DOHH2 (cell line): ENCODE data around the gene GRIN2D.
A peak's percentile ranks its signal among the peaks of the same experiment; 100 is the strongest.

ENCODE experiments used
- H3F3A ChIP-seq: fragments of 200-600 bp; sonication (generic), shearing (Covaris generic); 2 replicates; pipeline ENCODE4 v1.6.0; 2016; ENCODE audit warnings: antibody characterized with exemption, mild to moderate bottlenecking; ENCODE audit not compliant: control insufficient read depth, insufficient read depth
- H3K27ac ChIP-seq: fragments of 200-600 bp; sonication (generic); 2 replicates; pipeline ENCODE4 v1.5.1; 2014; ENCODE audit warnings: low read depth, mild to moderate bottlenecking, low read length, moderate library complexity
- H3K27me3 ChIP-seq: fragments of 200-600 bp; sonication (generic); 2 replicates; pipeline ENCODE4 v1.6.1; 2014; ENCODE audit warnings: mild to moderate bottlenecking, low read length, mixed read lengths; ENCODE audit not compliant: control insufficient read depth
- H3K36me3 ChIP-seq: fragments of 200-600 bp; sonication (generic); 2 replicates; pipeline ENCODE4 v1.6.1; 2014; ENCODE audit warnings: mild to moderate bottlenecking, low read length, moderate library complexity, mixed read lengths; ENCODE audit not compliant: control insufficient read depth
- H3K4me1 ChIP-seq: fragments of 200-600 bp; sonication (generic); 2 replicates; pipeline ENCODE4 v1.6.1; 2014; ENCODE audit warnings: mild to moderate bottlenecking, low read length, mixed read lengths; ENCODE audit not compliant: control insufficient read depth
- H3K4me2 ChIP-seq: fragments of 200-600 bp; sonication (generic); 2 replicates; pipeline ENCODE4 v1.6.0; 2014; ENCODE audit warnings: mild to moderate bottlenecking, low read length, moderate library complexity
- H3K4me3 ChIP-seq: fragments of 200-600 bp; sonication (generic); 2 replicates; pipeline ENCODE4 v1.5.1; 2014; ENCODE audit warnings: mild to moderate bottlenecking, low read length, mixed read lengths
- H3K79me2 ChIP-seq: fragments of 200-600 bp; sonication (generic); 2 replicates; pipeline ENCODE4 v1.6.1; 2014; ENCODE audit warnings: mild to moderate bottlenecking, low read length, mixed read lengths; ENCODE audit not compliant: control insufficient read depth
- H3K9me2 ChIP-seq: fragments of 200-600 bp; sonication (generic); replicated peaks from 2 replicates; pipeline ENCODE4 v1.6.1; 2014; ENCODE audit warnings: mild to moderate bottlenecking, low read length, mixed read lengths; ENCODE audit not compliant: control insufficient read depth
- H3K9me3 ChIP-seq: fragments of 200-600 bp; sonication (generic); 2 replicates; pipeline ENCODE4 v1.6.1; 2014; ENCODE audit warnings: antibody characterized with exemption, low read length, mixed read lengths; ENCODE audit not compliant: control insufficient read depth, insufficient read depth
- H4K20me1 ChIP-seq: fragments of 200-600 bp; sonication (generic); 2 replicates; pipeline ENCODE4 v1.6.0; 2014; ENCODE audit warnings: low read depth, mild to moderate bottlenecking, antibody characterized with exemption, low read length, moderate library complexity; ENCODE audit not compliant: control insufficient read depth, insufficient read depth
- CTCF ChIP-seq: fragments of 200-600 bp; sonication (generic); IDR thresholded peaks from one replicate; pipeline ENCODE4 v1.5.1; 2014; ENCODE audit warnings: antibody characterized with exemption, mild to moderate bottlenecking, low read depth, low read length; ENCODE audit not compliant: poor library complexity, severe bottlenecking
- EZH2phosphoT487 ChIP-seq: fragments of 200-600 bp; sonication (generic); IDR thresholded peaks from 2 replicates; pipeline ENCODE4 v1.6.1; 2017; ENCODE audit warnings: borderline replicate concordance, mild to moderate bottlenecking, antibody characterized with exemption, low read length, moderate library complexity, mixed read lengths

Gene GRIN2D

GRCh38 chr19:48359123-48359522, 34.3 kb upstream of the GRIN2D start:
- no peaks in the 10 kb centered on the region for H3K9me3 ChIP-seq
- TF ChIP-seq EZH2phosphoT487 (no peak), CTCF (no peak)
- peaks cover 6% of the 10 kb centered on the region; the same call in 1 of the 2 replicates for H3K36me3 ChIP-seq
- H3K27me3 ChIP-seq: no peaks in the 10 kb centered on the region
- no peak overlapping the region for H3K4me2 ChIP-seq
- H4K20me1 ChIP-seq: no peaks in the 10 kb centered on the region
- H3K9me2 ChIP-seq: no peaks in the 10 kb centered on the region
- H3K4me1 ChIP-seq: peaks cover 9% of the 10 kb centered on the region
- no peaks in the 10 kb centered on the region for H3K79me2 ChIP-seq
- no peak overlapping the region for H3K27ac ChIP-seq
- no peaks in the 10 kb centered on the region for H3F3A ChIP-seq
- H3K4me3 ChIP-seq: no peak overlapping the region

- H3K36me3 ChIP-seq: peaks cover 6% of the 10 kb centered on the region; the same call in 1 of the 2 replicates
- peaks cover 17% of the 10 kb centered on the region for H3K4me1 ChIP-seq
- H3K4me3 ChIP-seq: no peak overlapping the region
- no peaks in the 10 kb centered on the region for H3K9me2 ChIP-seq
- H3K79me2 ChIP-seq: no peaks in the 10 kb centered on the region
- TF ChIP-seq CTCF (no peak), EZH2phosphoT487 (no peak)
- H3K9me3 ChIP-seq: no peaks in the 10 kb centered on the region
- no peak overlapping the region for H3K27ac ChIP-seq
- no peak overlapping the region for H3K4me2 ChIP-seq
- H3K27me3 ChIP-seq: no peaks in the 10 kb centered on the region
- H3F3A ChIP-seq: no peaks in the 10 kb centered on the region
- H4K20me1 ChIP-seq: no peaks in the 10 kb centered on the region
These were observed 31.6 kb upstream of the GRIN2D start for GRCh38 chr19:48361912-48362311.

GRCh38 chr19:48362716-48363499, 30.6 kb upstream of the GRIN2D start:
- H3K9me3 ChIP-seq: no peaks in the 10 kb centered on the region
- H3K4me3 ChIP-seq: peak overlapping the region; percentile 90
- peak overlapping the region; percentile 93 for H3K4me2 ChIP-seq
- no peaks in the 10 kb centered on the region for H4K20me1 ChIP-seq
- peaks cover 17% of the 10 kb centered on the region for H3K4me1 ChIP-seq
- H3K27ac ChIP-seq: peak overlapping the region; percentile 75
- TF ChIP-seq CTCF (no peak), EZH2phosphoT487 (no peak)
- no peaks in the 10 kb centered on the region for H3K27me3 ChIP-seq
- H3F3A ChIP-seq: no peaks in the 10 kb centered on the region
- no peaks in the 10 kb centered on the region for H3K79me2 ChIP-seq
- no peaks in the 10 kb centered on the region for H3K9me2 ChIP-seq
- H3K36me3 ChIP-seq: peaks cover 6% of the 10 kb centered on the region; the same call in 1 of the 2 replicates
